DOHH2 (cell line): ENCODE results near the gene TRAF1.

Source experiments
- CTCF ChIP-seq: fragments of 200-600 bp; sonication (generic); IDR thresholded peaks from one replicate; pipeline ENCODE4 v1.5.1; 2014; ENCODE audit warnings: antibody characterized with exemption, mild to moderate bottlenecking, low read depth, low read length; ENCODE audit not compliant: poor library complexity, severe bottlenecking
- EZH2phosphoT487 ChIP-seq: fragments of 200-600 bp; sonication (generic); IDR thresholded peaks from 2 replicates; pipeline ENCODE4 v1.6.1; 2017; ENCODE audit warnings: borderline replicate concordance, mild to moderate bottlenecking, antibody characterized with exemption, low read length, moderate library complexity, mixed read lengths

GRCh38 chr9:120867676-120868338 lies 58.8 kb downstream of the TRAF1 start:
- TF ChIP-seq CTCF (no peak), EZH2phosphoT487 (no peak)
